Measurements from ENCODE around the gene RTTN.

DNA sequence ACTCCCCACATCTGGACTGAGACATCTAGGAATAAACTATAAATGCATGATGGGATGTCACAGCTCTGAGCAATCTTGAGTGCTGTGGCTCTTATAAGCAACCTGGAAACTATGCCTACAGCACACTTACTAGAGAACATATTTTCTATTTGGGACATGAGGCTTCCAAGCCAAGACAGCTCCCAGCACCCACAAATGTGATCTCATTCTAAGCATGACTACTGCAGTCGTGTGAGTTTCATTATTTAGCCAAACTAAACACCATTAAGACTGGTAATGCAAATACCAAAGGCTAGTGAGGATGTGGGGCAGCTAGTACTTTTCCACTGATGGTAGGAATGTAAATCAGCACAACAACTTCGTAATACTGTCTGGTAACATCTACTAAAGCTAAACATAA, 72.5 kb downstream of the RTTN start:
- TF ChIP-seq POLR2A (IDR thresholded peaks at IDR 0.05; ENCODE audit: low read length) (no peak), RFX5 (IDR thresholded peaks at IDR 0.05) (no peak), PHF8 (IDR thresholded peaks at IDR 0.05; ENCODE audit: borderline replicate concordance, low read depth) (no peak), EHMT2 (IDR thresholded peaks at IDR 0.05; ENCODE audit: low read depth) (no peak), CEBPB (IDR thresholded peaks at IDR 0.05) (no peak), EP300 (IDR thresholded peaks at IDR 0.05) (no peak), SREBF2 (IDR thresholded peaks at IDR 0.05) (no peak), RNF2 (IDR thresholded peaks at IDR 0.05; ENCODE audit: borderline replicate concordance, low read depth) (no peak), TP53 (CRISPR knock-in tag; IDR thresholded peaks at IDR 0.05) (no peak)
- TF ChIP-seq, protein P1, sequence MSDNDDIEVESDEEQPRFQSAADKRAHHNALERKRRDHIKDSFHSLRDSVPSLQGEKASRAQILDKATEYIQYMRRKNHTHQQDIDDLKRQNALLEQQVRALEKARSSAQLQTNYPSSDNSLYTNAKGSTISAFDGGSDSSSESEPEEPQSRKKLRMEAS (IDR thresholded peaks at IDR 0.05) = no peak
- TF ChIP-seq, protein P2, sequence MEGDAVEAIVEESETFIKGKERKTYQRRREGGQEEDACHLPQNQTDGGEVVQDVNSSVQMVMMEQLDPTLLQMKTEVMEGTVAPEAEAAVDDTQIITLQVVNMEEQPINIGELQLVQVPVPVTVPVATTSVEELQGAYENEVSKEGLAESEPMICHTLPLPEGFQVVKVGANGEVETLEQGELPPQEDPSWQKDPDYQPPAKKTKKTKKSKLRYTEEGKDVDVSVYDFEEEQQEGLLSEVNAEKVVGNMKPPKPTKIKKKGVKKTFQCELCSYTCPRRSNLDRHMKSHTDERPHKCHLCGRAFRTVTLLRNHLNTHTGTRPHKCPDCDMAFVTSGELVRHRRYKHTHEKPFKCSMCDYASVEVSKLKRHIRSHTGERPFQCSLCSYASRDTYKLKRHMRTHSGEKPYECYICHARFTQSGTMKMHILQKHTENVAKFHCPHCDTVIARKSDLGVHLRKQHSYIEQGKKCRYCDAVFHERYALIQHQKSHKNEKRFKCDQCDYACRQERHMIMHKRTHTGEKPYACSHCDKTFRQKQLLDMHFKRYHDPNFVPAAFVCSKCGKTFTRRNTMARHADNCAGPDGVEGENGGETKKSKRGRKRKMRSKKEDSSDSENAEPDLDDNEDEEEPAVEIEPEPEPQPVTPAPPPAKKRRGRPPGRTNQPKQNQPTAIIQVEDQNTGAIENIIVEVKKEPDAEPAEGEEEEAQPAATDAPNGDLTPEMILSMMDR (IDR thresholded peaks at IDR 0.05) = no peak
- TF ChIP-seq, protein P3, sequence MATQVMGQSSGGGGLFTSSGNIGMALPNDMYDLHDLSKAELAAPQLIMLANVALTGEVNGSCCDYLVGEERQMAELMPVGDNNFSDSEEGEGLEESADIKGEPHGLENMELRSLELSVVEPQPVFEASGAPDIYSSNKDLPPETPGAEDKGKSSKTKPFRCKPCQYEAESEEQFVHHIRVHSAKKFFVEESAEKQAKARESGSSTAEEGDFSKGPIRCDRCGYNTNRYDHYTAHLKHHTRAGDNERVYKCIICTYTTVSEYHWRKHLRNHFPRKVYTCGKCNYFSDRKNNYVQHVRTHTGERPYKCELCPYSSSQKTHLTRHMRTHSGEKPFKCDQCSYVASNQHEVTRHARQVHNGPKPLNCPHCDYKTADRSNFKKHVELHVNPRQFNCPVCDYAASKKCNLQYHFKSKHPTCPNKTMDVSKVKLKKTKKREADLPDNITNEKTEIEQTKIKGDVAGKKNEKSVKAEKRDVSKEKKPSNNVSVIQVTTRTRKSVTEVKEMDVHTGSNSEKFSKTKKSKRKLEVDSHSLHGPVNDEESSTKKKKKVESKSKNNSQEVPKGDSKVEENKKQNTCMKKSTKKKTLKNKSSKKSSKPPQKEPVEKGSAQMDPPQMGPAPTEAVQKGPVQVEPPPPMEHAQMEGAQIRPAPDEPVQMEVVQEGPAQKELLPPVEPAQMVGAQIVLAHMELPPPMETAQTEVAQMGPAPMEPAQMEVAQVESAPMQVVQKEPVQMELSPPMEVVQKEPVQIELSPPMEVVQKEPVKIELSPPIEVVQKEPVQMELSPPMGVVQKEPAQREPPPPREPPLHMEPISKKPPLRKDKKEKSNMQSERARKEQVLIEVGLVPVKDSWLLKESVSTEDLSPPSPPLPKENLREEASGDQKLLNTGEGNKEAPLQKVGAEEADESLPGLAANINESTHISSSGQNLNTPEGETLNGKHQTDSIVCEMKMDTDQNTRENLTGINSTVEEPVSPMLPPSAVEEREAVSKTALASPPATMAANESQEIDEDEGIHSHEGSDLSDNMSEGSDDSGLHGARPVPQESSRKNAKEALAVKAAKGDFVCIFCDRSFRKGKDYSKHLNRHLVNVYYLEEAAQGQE (IDR thresholded peaks at IDR 0.05) = no peak

Data from A549 (cell line).